HCT116 (cell line): Measurements from ENCODE around the gene ACOXL.

ENCODE experiments used
- CTCF ChIP-seq, 3 experiments: fragments of 200-600 bp in 1 of 3; sonication (generic) in 1 of 3; IDR thresholded peaks in 2 of 3; conservative IDR thresholded peaks in 1 of 3; 2 replicates each; pipeline ENCODE4 v1.5.1; 2012 to 2017; ENCODE audit warnings: low read depth in 2 of 3, low read length in 2 of 3, antibody characterized with exemption in 1 of 3, borderline replicate concordance in 1 of 3, control low read depth in 1 of 3, mild to moderate bottlenecking in 1 of 3, mixed read lengths in 1 of 3, mixed run types in 1 of 3, moderate library complexity in 1 of 3; ENCODE audit not compliant: insufficient read depth in 1 of 3
- EZH2 ChIP-seq: fragments of 200-600 bp; sonication (generic); IDR thresholded peaks from 2 replicates; pipeline ENCODE4 v1.6.1; 2017; ENCODE audit warnings: antibody characterized with exemption, mixed run types
- POLR2A ChIP-seq: IDR thresholded peaks from 2 replicates; pipeline ENCODE4 v1.7.0; 2011; ENCODE audit warnings: borderline replicate concordance; ENCODE audit not compliant: insufficient read depth, insufficient read length; ENCODE audit errors: extremely low read depth
- TF ChIP-seq, protein P1 (sequence below): IDR thresholded peaks from 2 replicates; pipeline ENCODE4 v1.6.1; 2012

GRCh38 chr2:110770959-110771431, 38.6 kb downstream of the ACOXL start:
- TF ChIP-seq POLR2A (no peak), CTCF (IDR thresholded peaks at IDR 0.05 in 2 of 3, conservative IDR thresholded peaks at IDR 0.05 in 1 of 3; ENCODE audit: borderline replicate concordance in 1 of 3, insufficient read depth in 1 of 3, low read depth in 2 of 3, low read length in 2 of 3) (no peak), EZH2 (no peak)
- TF ChIP-seq, protein P1, sequence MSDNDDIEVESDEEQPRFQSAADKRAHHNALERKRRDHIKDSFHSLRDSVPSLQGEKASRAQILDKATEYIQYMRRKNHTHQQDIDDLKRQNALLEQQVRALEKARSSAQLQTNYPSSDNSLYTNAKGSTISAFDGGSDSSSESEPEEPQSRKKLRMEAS: no peak
